Measurements from ENCODE around the gene BPHL.
"Not testable (repeated sequence)": the region's sequence is repeated elsewhere in the genome, so short reads cannot be mapped to it uniquely, and the experiment has no call there.

The BPHL gene

GRCh38 chr6:3118353-3119039, at the start of gene BPHL:
TSS of gene BPHL (plus strand) at chr6:3118711. CDS start at chr6:3118741, 30 bp downstream.
- peak; percentile 92 for DNase-seq

- DNase-seq = no peak
Observed at GRCh38 chr6:3071568-3071967, 46.9 kb upstream of the BPHL start.

GRCh38 chr6:3072798-3073197, 45.7 kb upstream of the BPHL start:
- no peak for DNase-seq

DNA sequence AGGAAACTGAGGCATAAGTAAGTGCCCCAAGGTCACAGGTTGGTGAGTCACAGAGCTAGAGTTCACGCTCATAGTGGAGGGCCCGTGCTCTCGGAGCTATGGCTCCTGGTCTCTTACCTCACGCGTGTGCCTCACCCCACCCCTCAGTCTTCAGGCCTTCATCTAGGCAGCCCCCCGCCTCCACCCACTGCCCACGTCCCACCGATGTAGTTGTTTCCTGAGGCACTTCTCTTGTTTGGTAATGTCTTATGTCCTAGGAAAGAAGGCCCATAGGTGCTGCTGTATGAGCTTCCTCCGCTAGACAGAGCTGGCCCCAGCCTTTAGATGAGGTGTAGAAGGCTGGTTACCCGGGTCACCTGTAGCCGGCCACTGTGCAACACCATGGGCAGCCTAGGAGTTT, 45.1 kb upstream of the BPHL start:
- DNase-seq = no peak

DNA sequence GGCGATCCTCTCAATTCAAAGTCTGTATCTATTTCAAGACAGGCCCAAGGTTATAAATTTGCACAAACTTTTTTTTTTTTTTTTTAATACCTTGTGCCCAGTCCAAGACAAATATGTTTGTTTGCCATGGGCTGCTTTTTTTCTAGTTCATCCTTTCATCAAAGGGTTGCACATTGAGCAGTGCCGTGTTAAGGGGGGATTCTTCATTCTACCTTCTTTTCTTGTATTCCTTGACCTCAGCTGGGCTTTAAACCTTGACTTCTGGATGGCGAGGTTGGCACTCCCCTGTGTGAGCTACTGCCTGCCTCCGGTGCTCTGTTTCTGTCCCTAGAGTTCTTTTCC, 42.8 kb upstream of the BPHL start:
- DNase-seq = no peak

- no peak for DNase-seq
Observed at GRCh38 chr6:3076320-3076719, 42.2 kb upstream of the BPHL start.

GRCh38 chr6:3077430-3077829, 41.1 kb upstream of the BPHL start:
- DNase-seq = no peak

GRCh38 chr6:3078952-3079351, 39.6 kb upstream of the BPHL start:
- DNase-seq = not testable (repeated sequence)

DNA sequence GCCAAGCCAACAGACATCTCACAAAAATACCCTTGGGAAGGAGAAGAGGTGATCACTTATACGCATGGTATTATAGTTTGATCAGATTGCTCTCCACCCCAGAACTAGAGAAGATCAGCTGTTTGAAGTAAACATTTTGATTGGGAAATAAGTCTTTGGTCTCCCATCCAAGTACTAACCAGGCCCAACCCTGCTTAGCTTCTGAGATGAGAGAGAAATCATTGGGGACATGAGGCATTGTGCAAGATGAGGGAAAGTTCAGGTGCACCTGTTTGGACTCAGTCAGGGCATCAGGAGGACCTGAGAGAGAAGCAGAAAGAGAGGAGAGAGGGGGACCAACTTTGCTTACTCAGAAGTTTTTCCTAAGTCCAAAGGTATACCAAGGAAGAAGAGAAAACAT, 38.8 kb upstream of the BPHL start:
- no peak for DNase-seq

GRCh38 chr6:3081960-3082359, 36.6 kb upstream of the BPHL start:
- no peak for DNase-seq

DNA sequence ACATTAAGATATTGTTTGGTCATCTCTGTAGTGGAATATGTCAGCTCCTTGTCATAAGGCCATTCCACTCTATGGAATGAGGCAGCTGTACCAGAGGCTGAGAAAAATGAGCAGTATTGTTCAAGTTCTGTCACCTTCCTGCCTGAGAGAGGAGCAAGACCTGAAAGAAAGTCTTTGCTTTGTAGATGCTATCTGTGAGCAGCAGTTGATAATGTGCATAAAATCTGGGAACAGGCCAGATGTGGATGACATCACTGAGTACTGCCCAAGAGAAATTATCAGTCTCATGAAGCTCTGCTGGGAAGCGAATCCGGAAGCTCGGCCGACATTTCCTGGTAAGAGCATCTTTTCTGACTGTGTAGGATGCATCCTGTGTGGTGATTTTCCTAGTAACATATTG, 33.4 kb upstream of the BPHL start:
- no peak for DNase-seq

DNA sequence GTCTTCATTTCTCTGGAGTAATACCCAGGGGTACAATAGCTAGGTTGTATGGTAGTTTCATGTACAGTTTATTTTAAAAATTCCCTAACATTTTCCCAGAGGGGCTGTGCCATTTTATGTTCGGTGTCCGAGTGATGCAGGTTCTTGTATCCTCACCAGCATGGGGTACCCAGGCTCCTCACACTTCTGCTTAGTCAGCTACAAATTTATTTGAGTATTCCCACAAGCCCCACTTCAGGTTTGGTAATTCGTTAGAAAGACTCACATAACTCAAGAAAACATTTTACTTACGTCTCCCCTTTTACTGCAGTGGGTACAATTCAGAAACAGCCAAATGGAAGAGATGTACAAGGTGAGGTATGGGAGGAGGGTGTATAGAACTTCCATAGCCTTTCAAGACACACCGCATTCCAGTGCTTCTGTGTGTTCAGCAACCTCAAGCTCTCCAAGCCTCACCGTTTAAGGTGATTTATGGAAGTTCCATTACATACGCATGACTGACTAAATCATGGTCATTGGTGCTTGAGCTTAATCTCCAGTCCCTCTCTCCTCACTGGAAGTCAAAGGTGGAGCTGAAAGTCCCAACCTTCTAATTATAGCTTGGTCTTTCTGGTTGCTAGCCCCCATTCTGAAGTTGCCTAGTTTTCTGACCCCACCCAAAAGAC, 32.1 kb upstream of the BPHL start:
- no peak for DNase-seq

DNA sequence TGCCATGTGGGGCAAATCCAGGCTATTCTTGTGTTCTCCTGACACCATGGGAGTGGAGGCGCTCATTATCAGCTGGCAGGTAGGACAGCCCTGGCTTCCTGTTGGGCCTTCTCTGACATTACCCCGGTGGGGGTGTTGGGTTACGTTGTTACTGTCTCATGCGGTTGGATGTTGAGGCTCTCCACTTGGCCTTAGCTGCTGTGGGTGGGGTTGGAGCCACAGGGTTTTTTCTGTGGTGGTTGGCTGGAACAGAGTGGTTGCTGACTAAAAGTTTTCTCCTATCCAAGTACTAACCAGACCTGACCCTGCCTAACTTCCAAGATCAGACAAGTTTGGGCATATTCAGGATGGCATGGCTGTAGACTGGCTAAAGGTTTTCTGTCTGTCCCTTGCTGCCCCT, 30.1 kb upstream of the BPHL start:
- no peak for DNase-seq

- DNase-seq = no peak
Observed at GRCh38 chr6:3088968-3089367, 29.5 kb upstream of the BPHL start.

GRCh38 chr6:3090013-3090412, 28.5 kb upstream of the BPHL start:
- no peak for DNase-seq

GRCh38 chr6:3094815-3095214, 23.7 kb upstream of the BPHL start:
- DNase-seq = no peak

DNA sequence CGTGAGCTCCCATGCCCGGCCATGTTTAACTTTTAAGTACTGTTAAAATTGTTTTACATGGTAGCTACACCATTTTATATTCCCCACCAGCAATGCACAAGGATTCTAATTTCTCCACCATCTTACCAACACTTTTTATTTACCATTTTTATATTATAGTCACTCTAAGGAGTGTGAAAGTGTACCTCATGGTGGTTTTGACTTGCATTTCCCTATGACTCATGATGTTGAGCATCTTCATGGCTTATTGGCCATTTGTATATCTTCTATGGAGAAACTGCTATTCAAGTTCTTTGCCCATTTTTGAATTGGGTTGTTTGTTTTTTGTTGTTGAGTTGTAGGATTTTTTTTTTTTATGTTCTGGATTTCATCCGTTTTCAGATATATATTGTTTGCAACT, 15.6 kb upstream of the BPHL start:
- DNase-seq = no peak

- no peak for DNase-seq
Observed at GRCh38 chr6:3108746-3109414, 9.6 kb upstream of the BPHL start.

- DNase-seq = no peak
Observed at GRCh38 chr6:3109761-3110160, 8.8 kb upstream of the BPHL start.

GRCh38 chr6:3114377-3114776, 4.1 kb upstream of the BPHL start:
- DNase-seq = no peak

DNA sequence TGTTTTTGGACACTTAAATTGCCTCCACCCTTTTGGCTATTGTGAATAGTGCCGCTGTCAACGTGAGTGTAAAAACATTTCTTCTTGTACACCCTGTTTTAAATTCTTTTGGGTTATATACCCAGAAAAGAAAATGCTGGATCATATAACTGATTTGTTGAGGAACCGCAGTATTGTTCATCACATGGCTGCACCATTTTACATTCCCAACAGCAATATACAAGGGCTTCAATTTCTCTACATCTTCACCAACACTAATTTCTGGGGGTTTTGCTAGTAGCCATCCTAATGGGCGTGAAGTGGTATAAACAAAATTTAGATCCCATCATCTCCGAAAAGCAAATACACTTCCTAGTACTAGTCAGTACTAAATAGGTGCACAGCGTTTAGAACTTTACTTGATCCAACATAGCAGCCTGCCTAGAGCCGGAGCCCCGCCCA, 579 bp upstream of the BPHL start:
- no peak for DNase-seq

- DNase-seq = peak; percentile 32
Observed at GRCh38 chr6:3119040-3119723, 671 bp downstream of the BPHL start.

DNA sequence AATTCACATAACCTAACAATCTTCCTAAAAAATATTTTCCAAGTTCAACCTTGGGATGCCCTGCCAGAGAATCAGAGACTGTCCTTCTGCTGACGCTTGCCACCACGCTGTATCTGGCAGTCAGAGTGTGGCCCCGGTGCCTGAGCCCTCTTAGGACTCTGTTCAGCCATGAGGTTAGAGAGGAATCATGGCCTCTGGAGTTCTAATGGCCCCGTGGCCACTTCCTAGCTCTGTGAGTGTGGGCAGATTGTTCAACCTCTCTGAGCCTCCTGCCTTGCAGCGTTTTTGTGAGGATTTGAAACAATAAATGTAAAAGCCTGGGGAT, 2.2 kb downstream of the BPHL start:
- no peak for DNase-seq

GRCh38 chr6:3122823-3123182, 4.3 kb downstream of the BPHL start:
- DNase-seq = no peak
